Femur (tissue), 1 donor: Measurements from ENCODE around the gene VSNL1.

ENCODE experiments used
- DNase-seq: peaks from one replicate; pipeline ENCODE4 v3.0.0-alpha.2; 2017

VSNL1 gene

GRCh38 chr2:17584689-17585088, 44.2 kb downstream of the VSNL1 start:
- no peak for DNase-seq

- DNase-seq: no peak
Observed at GRCh38 chr2:17587469-17587868, 47.0 kb downstream of the VSNL1 start.

GRCh38 chr2:17588031-17588430, 47.5 kb downstream of the VSNL1 start:
- DNase-seq: no peak

- no peak for DNase-seq
Observed at GRCh38 chr2:17589406-17590035, 49.0 kb downstream of the VSNL1 start.

- DNase-seq: no peak
Observed at GRCh38 chr2:17590342-17590911, 49.9 kb downstream of the VSNL1 start.

GRCh38 chr2:17591846-17592245, 51.4 kb downstream of the VSNL1 start:
- DNase-seq: no peak

DNA sequence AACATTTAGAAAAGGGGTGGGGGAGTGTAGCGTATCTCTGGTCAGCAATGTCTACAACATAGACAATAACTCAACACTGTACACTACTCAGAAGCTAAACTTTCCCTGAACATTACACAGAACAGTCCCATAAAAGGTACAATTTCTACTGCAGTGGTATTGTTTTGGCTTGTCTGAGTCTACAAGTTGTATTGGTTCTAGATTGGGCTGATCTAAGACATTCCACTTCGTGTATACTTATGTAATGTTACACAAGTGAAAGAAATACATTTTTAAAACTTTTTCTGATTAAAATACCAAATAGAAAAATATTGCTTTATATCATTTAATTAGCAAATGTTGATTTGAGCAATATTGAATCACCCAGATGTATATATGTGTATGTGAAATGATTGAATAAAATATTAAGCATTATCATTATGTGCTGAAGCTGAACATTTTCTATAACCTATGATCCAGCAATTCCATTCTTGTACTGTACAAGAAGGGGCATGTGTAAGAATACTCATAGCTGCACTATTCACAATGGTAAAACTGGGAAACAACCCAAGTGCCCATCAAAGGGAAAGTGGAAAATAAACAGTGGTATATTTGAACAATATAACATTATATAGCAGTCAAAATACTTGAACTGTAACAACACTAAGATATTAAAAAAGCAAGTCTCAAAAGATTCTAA, 52.4 kb downstream of the VSNL1 start:
- DNase-seq: no peak

- DNase-seq: no peak
Observed at GRCh38 chr2:17593445-17593840, 52.9 kb downstream of the VSNL1 start.

GRCh38 chr2:17593841-17594491, 53.5 kb downstream of the VSNL1 start:
- DNase-seq: no peak

- no peak for DNase-seq
Observed at GRCh38 chr2:17594533-17595401, 54.3 kb downstream of the VSNL1 start.

DNA sequence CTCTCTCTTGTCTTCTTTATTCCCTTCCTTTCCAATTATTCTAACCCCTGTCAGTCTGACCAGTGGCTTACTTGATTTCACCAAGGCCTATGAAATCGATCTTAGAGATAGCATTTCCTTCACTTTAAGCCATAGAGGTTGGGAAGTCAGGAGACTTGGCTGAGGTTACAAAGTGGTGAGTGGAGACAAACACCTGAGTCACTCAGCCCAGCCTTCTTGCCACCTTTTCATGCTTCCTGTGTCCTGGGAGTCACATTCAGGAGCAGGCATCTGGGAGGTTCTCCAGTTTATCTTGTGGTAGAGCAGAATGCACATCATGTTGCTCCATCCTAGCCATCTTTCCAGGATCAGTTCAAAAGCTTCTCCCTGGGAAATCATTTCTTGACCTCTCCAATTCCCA, 59.1 kb downstream of the VSNL1 start:
- no peak for DNase-seq

DNA sequence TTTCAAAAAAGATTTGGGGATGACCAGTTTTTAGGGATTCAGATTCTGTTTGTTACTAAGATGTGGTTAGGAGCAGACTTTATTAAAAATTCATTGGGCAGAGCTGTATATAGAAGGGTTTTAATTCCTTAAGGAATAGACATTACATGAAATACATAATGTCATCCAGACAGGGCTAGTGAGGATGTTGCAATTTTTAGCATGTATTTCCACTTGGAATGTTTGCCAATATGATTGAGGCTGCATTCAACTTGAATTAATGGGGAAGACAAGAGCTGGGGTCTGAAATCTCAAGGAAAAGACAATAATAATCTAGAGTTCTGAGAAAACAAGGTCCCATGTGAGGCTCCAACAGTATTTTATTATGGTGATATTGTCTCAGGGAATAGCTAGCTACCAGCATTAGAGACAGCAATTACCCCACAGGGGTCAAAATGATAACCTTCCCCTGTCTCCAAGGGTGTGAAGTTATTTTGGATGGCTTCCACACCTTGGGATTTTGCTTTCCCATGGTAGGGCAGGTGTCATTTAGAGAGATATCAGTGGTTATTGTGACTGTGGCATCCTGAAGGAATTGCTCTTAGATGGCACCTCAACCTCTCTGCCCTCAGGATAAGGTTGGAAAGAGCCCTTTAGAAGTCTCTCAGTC, 60.2 kb downstream of the VSNL1 start:
- no peak for DNase-seq

GRCh38 chr2:17604050-17604449, 63.6 kb downstream of the VSNL1 start:
- DNase-seq: no peak

- no peak for DNase-seq
Observed at GRCh38 chr2:17605696-17606095, 65.2 kb downstream of the VSNL1 start.

DNA sequence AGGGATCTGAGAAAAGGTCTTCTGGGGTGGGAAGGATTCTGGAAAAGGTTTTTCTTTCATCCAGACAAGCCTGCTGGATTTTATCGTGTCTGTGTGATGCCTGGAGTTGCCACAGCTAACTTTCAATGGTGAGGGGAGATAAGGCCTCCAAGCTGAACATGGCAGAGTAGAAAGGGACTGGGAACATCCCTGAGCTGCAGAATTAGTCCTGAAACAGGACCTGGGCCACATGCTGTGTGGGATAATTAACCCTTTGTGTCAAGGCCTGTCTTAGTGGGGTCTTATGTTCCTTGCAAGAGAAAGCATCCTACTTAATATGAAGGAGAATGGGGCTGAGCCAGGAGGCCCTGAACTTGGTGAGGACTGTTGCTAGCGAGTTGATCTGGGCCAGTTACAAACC, 66.4 kb downstream of the VSNL1 start:
- no peak for DNase-seq

DNA sequence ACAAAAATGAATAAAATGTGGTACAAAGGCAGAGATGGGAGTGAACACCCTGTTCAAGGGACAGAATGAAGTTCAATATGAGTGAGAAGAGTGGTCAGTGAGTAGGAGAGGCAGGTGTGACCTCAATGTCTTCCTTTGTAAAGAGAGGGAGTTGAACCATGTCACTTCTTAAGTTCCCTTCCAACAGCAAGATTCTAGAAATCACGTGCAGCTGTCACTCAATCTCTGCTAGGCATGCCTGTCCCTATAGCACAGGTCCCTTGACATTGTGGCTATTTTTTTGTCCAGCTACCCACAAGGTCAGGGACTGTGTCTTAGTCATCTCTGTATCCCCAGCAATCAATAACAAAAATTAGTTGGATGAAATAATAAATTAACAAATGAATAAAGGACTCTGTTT, 66.9 kb downstream of the VSNL1 start:
- no peak for DNase-seq

DNA sequence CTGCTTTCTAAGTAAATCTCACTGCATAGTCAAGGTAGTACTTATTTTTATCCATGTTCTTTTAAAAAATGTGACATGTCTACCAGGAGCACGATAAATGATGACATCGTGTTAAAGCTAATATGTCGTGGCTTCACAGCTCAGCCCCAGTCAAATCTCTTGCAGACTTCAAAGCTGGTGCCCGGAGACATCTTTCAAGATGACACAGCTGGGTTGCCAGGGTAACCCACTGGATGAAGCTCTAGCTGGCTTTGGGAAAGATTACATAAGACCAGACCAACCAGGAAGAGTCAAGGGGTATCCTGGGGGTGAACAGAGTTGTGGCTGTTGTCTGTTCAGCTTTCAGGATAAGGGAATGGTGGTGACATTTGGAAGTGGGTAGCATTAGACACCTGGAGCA, 67.8 kb downstream of the VSNL1 start:
- no peak for DNase-seq

DNA sequence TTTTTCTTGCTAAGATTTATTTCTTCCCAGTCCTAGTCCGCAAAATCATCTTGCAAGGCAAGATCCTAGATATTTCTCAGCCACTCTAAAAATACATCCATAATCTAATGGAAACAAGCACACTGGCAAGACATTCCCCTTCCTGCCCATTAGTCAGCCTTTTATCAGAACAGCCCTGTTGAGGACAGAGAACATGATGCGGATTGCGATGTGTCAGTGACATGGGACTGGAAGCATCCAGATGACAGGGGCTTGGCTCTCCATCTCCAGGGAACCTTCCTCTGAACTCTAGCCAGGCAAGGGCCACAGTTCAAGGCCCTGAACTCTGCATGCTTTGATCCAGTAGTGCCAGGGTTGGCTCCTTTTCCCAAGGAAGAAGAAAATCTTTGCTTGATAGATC, 70.0 kb downstream of the VSNL1 start:
- DNase-seq: no peak

- no peak for DNase-seq
Observed at GRCh38 chr2:17611036-17611435, 70.5 kb downstream of the VSNL1 start.

GRCh38 chr2:17614174-17614930, 73.9 kb downstream of the VSNL1 start:
- DNase-seq: no peak

- DNase-seq: no peak
Observed at GRCh38 chr2:17615147-17615546, 74.7 kb downstream of the VSNL1 start.
